ENCODE results near the gene KRT78.

- no peak for TF ChIP-seq CTCF (conservative IDR thresholded peaks at IDR 0.05)
- TF ChIP-seq ZFX (IDR thresholded peaks at IDR 0.05): no peak
Observed at GRCh38 chr12:52795694-52796428, 52.9 kb downstream of the KRT78 start, which contains the start of gene KRT3.

All from C4-2B (cell line).